GM12878 (cell line): ENCODE results near the gene PFKM. TPM values are rescaled to one million over a fixed set of nuclear protein-coding genes. Genes with fewer than 3 reads are reported as not detected.

ENCODE experiments used
- ATAC-seq: fragments of 200-7000 bp; cut with Tn5 transposase; 3 replicates; pipeline ENCODE4 v1.9.1; 2020; ENCODE audit warnings: mild to moderate bottlenecking, moderate library complexity
- BruUV-seq: library from RNA; stranded (reverse); fragments of 400-500 nt; replicated peaks from 2 replicates; lab custom pipeline; 2021; lab: Mats Ljungman, UMichigan
- CTCF ChIA-PET: fragments of 300-600 bp; sonication (Branson Sonifier 250); formaldehyde crosslinking; extraction: SDS; loops from one replicate; lab custom pipeline; 2021; ENCODE audit warnings: inconsistent platforms; lab: Yijun Ruan, JAX
- POLR2A ChIA-PET: fragments of 350-600 bp; formaldehyde crosslinking; extraction: SDS; loops from one replicate; lab custom pipeline; 2021; ENCODE audit warnings: inconsistent platforms; lab: Charles Lee
- RAD21 ChIA-PET: fragments of 300-600 bp; sonication (Branson Sonifier 250); formaldehyde crosslinking; loops from one replicate; lab custom pipeline; 2023; ENCODE audit warnings: antibody characterized with exemption; ENCODE audit not compliant: unreplicated experiment; lab: Charles Lee
- SMC1A ChIA-PET: fragments of 300-600 bp; sonication (Branson Sonifier 250); formaldehyde crosslinking; loops from one replicate; lab custom pipeline; 2023; ENCODE audit not compliant: unreplicated experiment, uncharacterized antibody; lab: Charles Lee
- DNase-seq: peaks from one replicate; pipeline ENCODE4 v3.0.0-alpha.2; 2011; ENCODE audit warnings: low read depth, low spot score
- FAIRE-seq: peaks from 3 replicates; lab custom pipeline; 2011; peaks lifted over from hg19 to GRCh38; lab: Jason Lieb, UNC
- H2AFZ ChIP-seq: 2 replicates; pipeline ENCODE4 v1.6.0; 2011; ENCODE audit warnings: low read depth, low read length, control low read depth; ENCODE audit not compliant: control insufficient read depth
- H3K27ac ChIP-seq: 2 replicates; pipeline ENCODE4 v1.5.1; 2011; ENCODE audit warnings: control low read depth; ENCODE audit not compliant: control insufficient read depth, insufficient read depth
- H3K27me3 ChIP-seq, 2 experiments: replicated peaks in 1 of 2; 2 replicates each; pipeline versions ENCODE4 v1.6.0 to v1.6.1; 2011; ENCODE audit warnings: low read length in 1 of 2; ENCODE audit not compliant: control insufficient read depth in 2 of 2, insufficient read depth in 2 of 2
- H3K36me3 ChIP-seq, 2 experiments: 2 replicates each; pipeline ENCODE4 v1.5.1; 2011; ENCODE audit warnings: low read length in 1 of 2; ENCODE audit not compliant: control insufficient read depth in 2 of 2, insufficient read depth in 2 of 2
- H3K4me1 ChIP-seq: 2 replicates; pipeline ENCODE4 v1.6.1; 2011; ENCODE audit warnings: mild to moderate bottlenecking, low read length, moderate library complexity, mixed read lengths; ENCODE audit not compliant: control insufficient read depth, insufficient read depth
- H3K4me2 ChIP-seq: 2 replicates; pipeline ENCODE4 v1.6.0; 2011; ENCODE audit warnings: control low read depth; ENCODE audit not compliant: control insufficient read depth, insufficient read depth
- H3K4me3 ChIP-seq: fragments of 200-600 bp; sonication (generic); 2 replicates; pipeline ENCODE4 v1.5.1; 2016
- H3K79me2 ChIP-seq: 2 replicates; pipeline ENCODE4 v1.6.0; 2011; ENCODE audit warnings: low read length; ENCODE audit not compliant: control insufficient read depth, insufficient read depth
- H3K9ac ChIP-seq: 2 replicates; pipeline ENCODE4 v1.8.0; 2011; ENCODE audit warnings: low read length, control low read depth, mixed read lengths; ENCODE audit not compliant: control insufficient read depth, insufficient read depth
- H3K9me3 ChIP-seq: replicated peaks from 3 replicates; pipeline ENCODE4 v1.5.1; 2011; ENCODE audit warnings: mild to moderate bottlenecking, low read length; ENCODE audit not compliant: control insufficient read depth, insufficient read depth
- H4K20me1 ChIP-seq: 2 replicates; pipeline ENCODE4 v1.6.0; 2011; ENCODE audit not compliant: control insufficient read depth, insufficient read depth
- CHD4 ChIP-seq: fragments of 200-600 bp; sonication (generic); IDR thresholded peaks from 2 replicates; pipeline ENCODE4 v1.6.1; 2016; ENCODE audit warnings: mild to moderate bottlenecking
- CREB1 ChIP-seq: IDR thresholded peaks from 2 replicates; pipeline ENCODE4 v1.6.1; 2012; ENCODE audit warnings: low read depth, mild to moderate bottlenecking, inconsistent platforms
- JUNB ChIP-seq: IDR thresholded peaks from 2 replicates; pipeline ENCODE4 v1.6.1; 2016; ENCODE audit warnings: antibody characterized with exemption, mild to moderate bottlenecking
- NR2C2 ChIP-seq: IDR thresholded peaks from 2 replicates; pipeline ENCODE4 v1.6.1; 2011; ENCODE audit warnings: borderline replicate concordance, low read depth; ENCODE audit not compliant: control insufficient read depth, insufficient read length
- SMAD1 ChIP-seq: fragments of 450-650 bp; IDR thresholded peaks from 2 replicates; pipeline ENCODE4 v1.6.1; 2018; ENCODE audit warnings: mild to moderate bottlenecking, low read depth; ENCODE audit not compliant: partially characterized antibody
- ZNF217 ChIP-seq: fragments of 450-650 bp; IDR thresholded peaks from 2 replicates; pipeline ENCODE4 v1.6.1; 2017; ENCODE audit warnings: antibody characterized with exemption, mild to moderate bottlenecking
- ZNF274 ChIP-seq: IDR thresholded peaks from one replicate; pipeline ENCODE4 v1.8.0; 2011; ENCODE audit not compliant: insufficient read length, insufficient read depth
- WGBS: methylation state at CpG from one replicate; pipeline ENCODE4 v1.1.6; 2016; ENCODE audit warnings: low lambda C conversion rate; ENCODE audit not compliant: insufficient replicate concordance, insufficient coverage; ENCODE audit errors: missing lambda C conversion rate; 5-methylcytosine and 5-hydroxymethylcytosine counted together
- in situ Hi-C: fragments of 300-500 bp; cut with MboI; formaldehyde crosslinking; loops from 9 replicates; pipeline ENCODE4 v1.14.3; 2018; ENCODE audit warnings: mixed read lengths
- intact Hi-C: fragments of 100-400 bp; cut with micrococcal nuclease; formaldehyde crosslinking; loops from one replicate; pipeline ENCODE4 v1.14.2; 2022; ENCODE audit not compliant: unreplicated experiment
- polyA plus RNA-seq, 11 experiments: library from polyadenylated mRNA; depleted of rRNA in 4 of 11; unstranded in 6 of 11; stranded (reverse) in 5 of 11; fragments of >200 nt; fragmentation: Nextera tagmentation in 4 of 11; fragmentation: Illumina TruSeq in 1 of 11; extraction: Ambion mirVana in 4 of 11; extraction: Trizol in 1 of 11; gene quantifications; 1 replicate in 1 of 11; 2 replicates in 10 of 11; pipeline versions ENCODE4 v1.2.1 to v1.2.3, GENCODE V29; 2011 to 2016; ENCODE audit warnings: inconsistent platforms in 2 of 11, missing spikeins in 2 of 11, low read depth in 1 of 11
- total RNA-seq, 4 experiments: library from RNA; depleted of rRNA in 3 of 4; stranded (reverse); fragments of >200 nt in 3 of 4; fragmentation: Illumina TruSeq in 1 of 4; extraction: Trizol in 1 of 4; gene quantifications; 2 replicates each; pipeline versions ENCODE4 v1.2.1 to v1.2.3, GENCODE V29; 2013 to 2021
- TF ChIP-seq, protein P1 (sequence below): fragments of 450-650 bp; IDR thresholded peaks from 2 replicates; pipeline ENCODE4 v1.6.1; 2017; ENCODE audit warnings: mild to moderate bottlenecking, moderate library complexity
- TF ChIP-seq, protein P2 (sequence below), 3 experiments: IDR thresholded peaks in 2 of 3; conservative IDR thresholded peaks in 1 of 3; 2 replicates each; pipeline ENCODE4 v1.5.1; 2011; ENCODE audit warnings: low read depth in 3 of 3, low read length in 3 of 3, mild to moderate bottlenecking in 3 of 3, control low read depth in 2 of 3, moderate library complexity in 2 of 3, inconsistent platforms in 1 of 3, mixed read lengths in 1 of 3; ENCODE audit not compliant: control insufficient read depth in 2 of 3, insufficient read depth in 1 of 3; ENCODE audit errors: extremely low read depth in 1 of 3

Gene PFKM
- total and polyA plus RNA-seq, 10 of the 15 experiments (the other 5 are each of a cell fraction or from before 2014, with no cell fraction given) = 27.6 to 80.0 (median 55.8) TPM

DNA sequence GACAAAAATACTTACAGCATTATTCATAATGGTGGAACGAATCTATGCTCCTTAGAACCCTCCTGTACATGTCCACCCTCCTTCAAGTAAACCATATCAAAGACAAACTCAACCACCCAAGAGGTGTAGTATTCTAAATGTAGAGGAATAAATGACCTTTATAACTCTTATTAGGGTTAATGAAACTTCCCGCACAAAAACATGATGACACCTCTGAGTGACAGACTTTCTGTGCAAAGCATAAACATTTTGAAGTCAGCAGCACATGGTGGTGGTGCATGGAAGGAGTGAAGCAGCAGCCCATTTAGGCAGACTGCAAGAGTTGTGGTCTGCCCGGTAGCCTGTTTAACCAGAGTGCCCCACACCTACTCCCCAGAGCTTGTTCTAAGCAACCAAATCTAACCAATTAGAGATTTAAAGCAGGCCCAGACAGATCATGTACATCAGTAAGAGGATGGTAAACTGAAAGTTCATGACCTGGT lies 38.8 kb downstream of the PFKM start (continued):
- TF ChIP-seq NR2C2 (no peak), ZNF217 (0 out of 2 replicates have a peak, but pooled peaks have one; percentile 18), CHD4 (no peak), SMAD1 (peak; percentile 13)
- TF ChIP-seq, protein P1, sequence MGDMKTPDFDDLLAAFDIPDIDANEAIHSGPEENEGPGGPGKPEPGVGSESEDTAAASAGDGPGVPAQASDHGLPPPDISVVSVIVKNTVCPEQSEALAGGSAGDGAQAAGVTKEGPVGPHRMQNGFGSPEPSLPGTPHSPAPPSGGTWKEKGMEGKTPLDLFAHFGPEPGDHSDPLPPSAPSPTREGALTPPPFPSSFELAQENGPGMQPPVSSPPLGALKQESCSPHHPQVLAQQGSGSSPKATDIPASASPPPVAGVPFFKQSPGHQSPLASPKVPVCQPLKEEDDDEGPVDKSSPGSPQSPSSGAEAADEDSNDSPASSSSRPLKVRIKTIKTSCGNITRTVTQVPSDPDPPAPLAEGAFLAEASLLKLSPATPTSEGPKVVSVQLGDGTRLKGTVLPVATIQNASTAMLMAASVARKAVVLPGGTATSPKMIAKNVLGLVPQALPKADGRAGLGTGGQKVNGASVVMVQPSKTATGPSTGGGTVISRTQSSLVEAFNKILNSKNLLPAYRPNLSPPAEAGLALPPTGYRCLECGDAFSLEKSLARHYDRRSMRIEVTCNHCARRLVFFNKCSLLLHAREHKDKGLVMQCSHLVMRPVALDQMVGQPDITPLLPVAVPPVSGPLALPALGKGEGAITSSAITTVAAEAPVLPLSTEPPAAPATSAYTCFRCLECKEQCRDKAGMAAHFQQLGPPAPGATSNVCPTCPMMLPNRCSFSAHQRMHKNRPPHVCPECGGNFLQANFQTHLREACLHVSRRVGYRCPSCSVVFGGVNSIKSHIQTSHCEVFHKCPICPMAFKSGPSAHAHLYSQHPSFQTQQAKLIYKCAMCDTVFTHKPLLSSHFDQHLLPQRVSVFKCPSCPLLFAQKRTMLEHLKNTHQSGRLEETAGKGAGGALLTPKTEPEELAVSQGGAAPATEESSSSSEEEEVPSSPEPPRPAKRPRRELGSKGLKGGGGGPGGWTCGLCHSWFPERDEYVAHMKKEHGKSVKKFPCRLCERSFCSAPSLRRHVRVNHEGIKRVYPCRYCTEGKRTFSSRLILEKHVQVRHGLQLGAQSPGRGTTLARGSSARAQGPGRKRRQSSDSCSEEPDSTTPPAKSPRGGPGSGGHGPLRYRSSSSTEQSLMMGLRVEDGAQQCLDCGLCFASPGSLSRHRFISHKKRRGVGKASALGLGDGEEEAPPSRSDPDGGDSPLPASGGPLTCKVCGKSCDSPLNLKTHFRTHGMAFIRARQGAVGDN = 0 out of 2 replicates have a peak, but pooled peaks have one; percentile 7

DNA sequence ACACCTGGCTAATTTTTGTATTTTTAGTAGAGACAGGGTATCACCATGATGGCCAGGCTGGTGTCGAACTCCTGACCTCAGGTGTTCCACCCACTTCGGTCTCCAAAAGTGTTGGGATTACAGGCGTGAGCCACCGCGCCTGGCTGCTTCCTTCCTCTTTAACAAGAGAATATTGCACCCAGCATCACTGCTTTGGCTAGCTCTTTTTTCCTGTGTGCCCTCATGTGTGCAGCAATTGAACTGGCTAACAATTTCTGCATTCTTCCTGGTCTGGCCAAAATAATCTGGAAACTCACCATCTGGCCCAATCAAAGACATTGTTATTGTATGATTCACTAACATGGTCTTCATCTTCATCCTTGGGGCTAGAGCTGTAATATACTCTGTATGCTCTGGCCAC lies 40.9 kb downstream of the PFKM start:
- BruUV-seq = no TSS peak
- ChIA-PET POLR2A (interaction anchor here (0.5 to 0.6 kb wide), 2 partner anchors 57 to 94 kb away, joined by 3 read pairs; no protein-coding TSS in a partner anchor), SMC1A (interaction anchor here (0.7 to 2.6 kb wide), 11 partner anchors 10 to 207 kb away, joined by 3 to 6 read pairs (median 3); partner anchors contain the start of gene SENP1)

More for the DNA sequence above, 40.9 kb downstream of the PFKM start:
- Histone ChIP-seq H3K36me3 (no peaks in the 10 kb centered on the region), H3K4me2 (no peak overlapping the region), H3K79me2 (peaks cover 15% of the 10 kb centered on the region), H3K9me3 (no peaks in the 10 kb centered on the region), H3K4me1 (peaks cover 11% of the 10 kb centered on the region), H3K27ac (no peak overlapping the region), H3K9ac (no peak overlapping the region), H3K27me3 (no peaks in the 10 kb centered on the region), H3K4me3 (no peak overlapping the region)
- no peak for ATAC-seq
- FAIRE-seq = no peak
- ChIA-PET CTCF (interaction anchor here (0.9 to 2.2 kb wide), 10 partner anchors 38 to 458 kb away, joined by 3 to 5 read pairs (median 3); partner anchors contain the start of gene TMEM106C), RAD21 (no interaction called here)
- in situ Hi-C loops = loop anchor here (5.0 kb wide), 1 partner anchor 193 kb away; no protein-coding TSS in a partner anchor
- 85% methylated on average over 5 of the region's 5 CpGs for WGBS
- DNase-seq = no peak
- intact Hi-C loops = no loop called here
- TF ChIP-seq ZNF274 (no peak), JUNB (no peak), CREB1 (no peak)
- TF ChIP-seq, protein P2, sequence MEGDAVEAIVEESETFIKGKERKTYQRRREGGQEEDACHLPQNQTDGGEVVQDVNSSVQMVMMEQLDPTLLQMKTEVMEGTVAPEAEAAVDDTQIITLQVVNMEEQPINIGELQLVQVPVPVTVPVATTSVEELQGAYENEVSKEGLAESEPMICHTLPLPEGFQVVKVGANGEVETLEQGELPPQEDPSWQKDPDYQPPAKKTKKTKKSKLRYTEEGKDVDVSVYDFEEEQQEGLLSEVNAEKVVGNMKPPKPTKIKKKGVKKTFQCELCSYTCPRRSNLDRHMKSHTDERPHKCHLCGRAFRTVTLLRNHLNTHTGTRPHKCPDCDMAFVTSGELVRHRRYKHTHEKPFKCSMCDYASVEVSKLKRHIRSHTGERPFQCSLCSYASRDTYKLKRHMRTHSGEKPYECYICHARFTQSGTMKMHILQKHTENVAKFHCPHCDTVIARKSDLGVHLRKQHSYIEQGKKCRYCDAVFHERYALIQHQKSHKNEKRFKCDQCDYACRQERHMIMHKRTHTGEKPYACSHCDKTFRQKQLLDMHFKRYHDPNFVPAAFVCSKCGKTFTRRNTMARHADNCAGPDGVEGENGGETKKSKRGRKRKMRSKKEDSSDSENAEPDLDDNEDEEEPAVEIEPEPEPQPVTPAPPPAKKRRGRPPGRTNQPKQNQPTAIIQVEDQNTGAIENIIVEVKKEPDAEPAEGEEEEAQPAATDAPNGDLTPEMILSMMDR (IDR thresholded peaks at IDR 0.05 in 2 of 3, conservative IDR thresholded peaks at IDR 0.05 in 1 of 3; ENCODE audit: control insufficient read depth in 2 of 3, extremely low read depth in 1 of 3, insufficient read depth in 1 of 3, low read depth in 3 of 3, low read length in 3 of 3) = no peak
- TF ChIP-seq, all 136 proteins: peak for 0
- no peak overlapping the region for H2AFZ ChIP-seq
- H4K20me1 ChIP-seq = no peaks in the 10 kb centered on the region
